Kidney epithelial cell (primary cell): Measurements from ENCODE around the gene MORF4L1. TPM values are rescaled to one million over a fixed set of nuclear protein-coding genes. Genes with fewer than 3 reads are reported as not detected.
"Not testable (repeated sequence)": the region's sequence is repeated elsewhere in the genome, so short reads cannot be mapped to it uniquely, and the experiment has no call there.

Source experiments
- DNase-seq: peaks from one replicate; pipeline ENCODE4 v3.0.0-alpha.2; 2010; ENCODE audit warnings: low read depth
- H3K27me3 ChIP-seq: 2 replicates; pipeline ENCODE4 v1.6.0; 2011; ENCODE audit warnings: low read length; ENCODE audit not compliant: control insufficient read depth, insufficient read depth
- H3K36me3 ChIP-seq: 2 replicates; pipeline ENCODE4 v1.5.1; 2011; ENCODE audit warnings: low read length; ENCODE audit not compliant: control insufficient read depth, insufficient read depth
- H3K4me3 ChIP-seq: 2 replicates; pipeline ENCODE4 v1.5.1; 2011; ENCODE audit warnings: low read depth, mild to moderate bottlenecking, control low read depth, low read length
- CTCF ChIP-seq: IDR thresholded peaks from 2 replicates; pipeline ENCODE4 v1.5.1; 2011; ENCODE audit warnings: mild to moderate bottlenecking, moderate library complexity, low read length, control low read depth, inconsistent platforms; ENCODE audit not compliant: insufficient read depth, poor library complexity, severe bottlenecking
- total RNA-seq: library from RNA; depleted of rRNA; stranded (reverse); fragments of >200 nt; gene quantifications from 2 replicates; pipeline ENCODE4 v1.2.3, GENCODE V29; 2015

Gene MORF4L1
- total RNA-seq, 1 donor from 2014 or later: 366 TPM

GRCh38 chr15:78895471-78895870 lies 22.8 kb downstream of the MORF4L1 start:
- Histone ChIP-seq H3K36me3 (peaks cover 1% of the 10 kb centered on the region), H3K27me3 (no peaks in the 10 kb centered on the region), H3K4me3 (no peak overlapping the region)
- DNase-seq: no peak
- no peak for TF ChIP-seq CTCF

DNA sequence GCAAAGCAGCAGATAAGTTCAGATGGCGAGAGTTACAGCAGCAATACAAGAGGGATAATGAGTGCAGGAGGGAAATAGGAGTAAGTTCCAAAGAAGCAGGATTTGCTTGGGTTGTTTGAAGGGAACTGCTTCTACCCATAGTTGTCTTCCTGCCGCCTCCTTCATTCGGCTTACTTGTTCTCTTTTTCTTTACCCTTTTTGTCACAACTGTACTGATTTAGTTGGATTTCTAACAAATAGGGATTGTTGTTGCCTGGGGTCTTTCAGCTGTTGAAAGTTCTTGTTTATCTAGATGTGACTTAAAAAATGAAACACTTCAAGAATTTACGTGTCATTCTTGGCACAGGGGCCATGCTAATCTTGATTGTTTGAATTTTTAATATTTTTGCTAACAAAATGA lies 25.9 kb downstream of the MORF4L1 start:
- no peak overlapping the region for H3K4me3 ChIP-seq
- DNase-seq: no peak
- peaks cover 1% of the 10 kb centered on the region for H3K36me3 ChIP-seq
- H3K27me3 ChIP-seq: no peaks in the 10 kb centered on the region
- no peak for TF ChIP-seq CTCF

- not testable (repeated sequence) for H3K4me3 ChIP-seq, DNase-seq, H3K27me3 ChIP-seq, H3K36me3 ChIP-seq
These were observed 28.3 kb downstream of the MORF4L1 start for GRCh38 chr15:78900819-78901533.

DNA sequence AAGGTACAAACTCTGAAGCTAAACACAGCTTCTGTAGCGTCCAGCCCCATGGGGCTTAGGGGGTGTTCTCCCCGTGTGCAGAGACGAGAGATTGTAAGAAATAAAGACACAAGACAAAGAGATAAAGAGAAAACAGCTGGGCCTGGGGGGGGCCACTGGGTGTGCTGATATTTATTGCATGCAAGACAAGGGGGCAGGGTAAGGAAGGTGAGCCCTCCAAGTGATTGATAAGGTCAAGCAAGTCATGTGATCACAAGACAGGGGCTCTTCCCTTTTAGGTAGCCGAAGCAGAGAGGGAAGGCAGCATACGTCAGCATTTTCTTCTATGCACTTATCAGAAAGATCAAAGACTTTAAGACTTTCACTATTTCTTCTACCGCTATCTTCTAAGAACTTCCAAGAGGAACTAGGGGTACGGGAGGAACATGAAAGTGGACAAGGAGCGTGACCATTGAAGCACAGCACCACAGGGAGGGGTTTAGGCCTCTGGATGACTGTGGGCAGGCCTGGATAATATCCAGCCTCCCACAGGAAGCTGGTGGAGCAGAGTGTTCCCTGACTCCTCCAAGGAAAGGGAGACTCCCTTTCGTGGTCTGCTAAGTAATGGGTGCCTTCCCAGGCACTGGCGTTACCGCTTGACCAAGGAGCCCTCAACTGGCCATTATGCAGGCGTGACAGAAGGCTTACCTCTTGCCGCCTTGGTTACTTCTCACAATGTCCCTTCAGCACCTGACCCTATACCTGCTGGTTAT lies 29.8 kb downstream of the MORF4L1 start:
- not testable (repeated sequence) for H3K36me3 ChIP-seq, H3K27me3 ChIP-seq

DNA sequence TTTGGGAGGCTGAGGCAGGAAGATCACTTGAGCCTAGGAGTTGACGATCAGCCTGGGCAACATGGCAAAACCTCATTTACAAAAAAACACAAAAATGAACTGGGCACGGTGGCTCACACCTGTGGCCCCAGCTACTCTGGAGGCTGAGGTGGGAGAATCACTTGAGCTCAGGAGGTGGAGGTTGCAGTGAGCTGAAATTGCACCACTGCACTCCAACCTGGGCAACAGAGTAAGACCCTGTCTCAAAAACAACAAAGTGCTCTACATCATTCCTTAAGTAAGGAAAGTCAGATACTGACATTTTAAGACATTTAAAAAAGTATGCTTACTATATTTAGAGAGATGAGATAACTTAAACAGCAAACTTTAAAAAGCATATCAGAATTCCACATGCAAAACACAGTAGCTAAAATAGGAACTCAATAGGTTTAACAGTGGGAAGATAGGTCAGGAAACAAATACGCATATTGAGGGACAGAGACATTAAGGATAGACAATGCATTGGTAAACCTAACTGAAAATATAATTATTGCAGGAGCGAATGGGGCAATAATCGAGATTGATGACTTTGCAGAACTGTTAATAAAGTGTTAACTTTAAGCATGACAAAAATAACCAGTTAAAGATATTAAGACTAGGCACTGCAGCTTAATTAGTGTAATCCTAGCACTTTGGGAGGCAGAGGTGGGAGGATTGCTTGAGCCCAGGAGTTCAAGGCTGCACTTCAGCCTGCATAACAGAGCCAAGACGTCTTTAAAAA lies 32.1 kb downstream of the MORF4L1 start:
- Histone ChIP-seq H3K4me3 (no peak overlapping the region), H3K27me3 (no peaks in the 10 kb centered on the region), H3K36me3 (peaks cover 4% of the 10 kb centered on the region)
- DNase-seq: no peak
- TF ChIP-seq CTCF: no peak

More for the DNA sequence above, 29.8 kb downstream of the MORF4L1 start:
- not testable (repeated sequence) for H3K4me3 ChIP-seq, DNase-seq

DNA sequence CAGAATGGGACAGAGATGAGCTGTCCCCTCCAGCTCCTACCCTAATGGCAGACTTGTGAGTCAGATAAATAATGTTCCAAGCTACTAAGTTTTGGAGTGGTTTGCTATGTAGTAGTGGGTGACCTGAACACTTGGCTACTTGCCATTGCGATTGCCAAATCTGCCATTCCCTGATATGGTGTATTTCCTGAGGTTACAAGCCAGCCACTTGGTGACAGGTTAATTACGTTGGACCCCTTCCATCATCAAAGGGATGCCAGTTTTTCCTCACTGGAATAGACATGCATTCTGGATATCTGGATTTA lies 33.6 kb downstream of the MORF4L1 start:
- peak; percentile 65 for DNase-seq
- no peak for TF ChIP-seq CTCF
- Histone ChIP-seq H3K36me3 (peaks cover 4% of the 10 kb centered on the region), H3K4me3 (no peak overlapping the region), H3K27me3 (no peaks in the 10 kb centered on the region)
